CD4-positive, alpha-beta T cell treated with Interleukin-10 for 1 hour (primary cell): ENCODE measurements around the gene TMEM141.
"Not testable (repeated sequence)": the region's sequence is repeated elsewhere in the genome, so short reads cannot be mapped to it uniquely, and the experiment has no call there.

Experiments
- DNase-seq: peaks from one replicate; pipeline ENCODE4 v3.0.0-alpha.2; 2020

The TMEM141 gene

DNA sequence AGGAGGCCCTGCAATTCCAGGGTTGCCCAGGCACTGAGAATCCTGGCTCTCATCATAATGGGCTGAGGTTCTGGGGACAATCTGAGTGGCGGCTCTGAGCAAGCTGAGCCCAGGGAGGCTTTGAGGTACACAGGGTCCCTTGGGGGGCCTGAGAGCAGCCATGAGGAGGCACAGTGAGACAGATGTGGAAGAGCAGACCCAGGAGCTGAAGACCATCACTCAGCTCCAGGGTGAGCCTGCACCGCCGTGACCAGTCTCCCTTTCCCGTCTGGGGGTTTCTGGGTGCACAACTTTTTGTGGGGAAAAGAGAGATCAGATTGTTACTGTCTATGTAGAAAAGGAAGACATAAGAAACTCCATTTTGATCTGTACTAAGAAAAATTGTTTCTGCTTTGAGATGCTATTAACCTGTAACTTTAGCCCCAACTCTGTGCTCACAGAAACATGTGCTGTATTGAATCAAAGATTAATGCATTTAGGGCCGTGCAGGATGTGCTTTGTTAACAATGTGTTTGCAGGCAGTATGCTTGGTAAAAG is 5.2 kb downstream of the TMEM141 start, which contains the start of gene CCDC183:
CCDC183 (plus strand) TSS at position 101 of the 537 bp plus-strand sequence; CDS start at position 161, 60 bp downstream.
- no peak for DNase-seq

DNA sequence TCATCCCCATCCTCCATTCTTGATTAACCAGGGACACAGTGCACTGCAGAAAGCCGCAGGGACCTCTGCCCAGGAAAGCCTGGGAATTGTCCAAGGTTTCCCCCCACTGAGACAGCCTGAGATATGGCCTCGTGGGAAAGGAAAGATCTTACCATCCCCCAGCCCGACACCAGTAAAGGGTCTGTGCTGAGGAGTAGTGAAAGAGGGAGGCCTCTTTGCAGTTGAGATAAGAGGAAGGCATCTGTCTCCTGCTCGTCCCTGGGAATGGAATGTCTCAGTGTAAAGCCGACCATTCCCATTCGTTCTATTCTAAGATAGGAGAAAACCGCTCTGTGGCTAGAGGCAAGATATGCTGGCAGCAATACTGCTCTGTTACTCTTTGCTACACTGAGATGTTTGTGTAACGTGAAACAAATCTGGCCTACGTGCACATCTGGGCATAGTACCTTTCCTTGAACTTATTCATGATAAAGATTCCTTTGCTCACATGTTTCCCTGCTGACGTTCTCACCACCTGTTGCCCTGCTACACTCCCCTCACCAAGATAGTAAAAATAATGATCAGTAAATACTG is 5.7 kb downstream of the TMEM141 start:
- not testable (repeated sequence) for DNase-seq

DNA sequence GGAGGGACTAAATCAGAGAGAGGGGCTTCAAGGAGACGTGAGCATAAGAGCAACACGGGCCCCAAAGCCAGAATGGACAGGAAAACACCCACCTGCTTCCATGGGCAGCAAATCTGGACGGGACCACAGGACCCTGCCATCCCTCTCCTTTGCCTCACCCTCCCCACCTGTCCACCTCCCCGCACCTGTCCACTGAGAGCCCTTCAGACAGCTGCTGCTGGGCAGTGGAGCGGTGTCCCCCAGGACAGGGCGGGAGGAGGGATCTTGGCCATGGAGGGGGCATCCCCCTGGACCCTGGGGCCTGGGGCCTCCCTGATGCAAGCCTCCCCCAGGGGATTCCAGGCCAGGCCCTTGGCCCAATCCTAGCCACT is 7.5 kb downstream of the TMEM141 start:
- DNase-seq = no peak

DNA sequence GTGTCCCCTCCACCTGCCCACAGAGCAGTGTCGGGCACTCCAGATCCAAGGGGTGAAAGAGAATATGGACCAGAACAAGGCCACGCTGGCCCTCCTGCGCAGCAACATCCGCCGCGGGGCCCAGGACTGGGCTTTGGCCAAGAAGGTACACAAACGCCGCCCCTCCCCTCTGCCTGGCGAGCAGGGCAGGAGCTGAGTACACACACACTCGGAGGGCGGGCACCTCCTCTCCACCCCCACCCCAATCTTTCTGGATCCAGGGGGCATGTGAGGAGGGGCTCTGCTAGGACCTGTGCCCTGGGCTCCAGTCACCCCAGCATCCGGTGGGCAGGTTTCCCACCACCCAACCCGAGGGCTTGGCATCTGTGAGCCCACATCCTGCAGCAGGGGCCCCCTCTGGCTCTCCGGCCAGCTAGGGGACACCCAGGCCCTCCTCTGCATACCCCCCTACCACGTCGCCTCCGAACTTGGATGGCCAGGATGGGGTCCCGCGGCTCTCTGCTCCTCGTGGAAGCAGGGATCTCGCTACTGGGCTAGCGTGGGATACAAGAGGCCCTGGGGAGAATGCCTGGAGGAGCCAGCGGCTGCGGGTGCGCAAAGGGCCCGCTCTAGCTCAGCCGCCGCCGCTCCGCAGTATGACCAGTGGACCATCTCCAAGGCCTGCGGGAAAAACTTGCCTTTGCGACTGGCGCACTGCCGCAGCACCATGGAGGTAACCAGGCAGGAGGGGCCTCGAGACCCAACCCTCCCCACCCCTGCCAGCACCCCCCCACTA is 8.1 kb downstream of the TMEM141 start:
- no peak for DNase-seq

DNA sequence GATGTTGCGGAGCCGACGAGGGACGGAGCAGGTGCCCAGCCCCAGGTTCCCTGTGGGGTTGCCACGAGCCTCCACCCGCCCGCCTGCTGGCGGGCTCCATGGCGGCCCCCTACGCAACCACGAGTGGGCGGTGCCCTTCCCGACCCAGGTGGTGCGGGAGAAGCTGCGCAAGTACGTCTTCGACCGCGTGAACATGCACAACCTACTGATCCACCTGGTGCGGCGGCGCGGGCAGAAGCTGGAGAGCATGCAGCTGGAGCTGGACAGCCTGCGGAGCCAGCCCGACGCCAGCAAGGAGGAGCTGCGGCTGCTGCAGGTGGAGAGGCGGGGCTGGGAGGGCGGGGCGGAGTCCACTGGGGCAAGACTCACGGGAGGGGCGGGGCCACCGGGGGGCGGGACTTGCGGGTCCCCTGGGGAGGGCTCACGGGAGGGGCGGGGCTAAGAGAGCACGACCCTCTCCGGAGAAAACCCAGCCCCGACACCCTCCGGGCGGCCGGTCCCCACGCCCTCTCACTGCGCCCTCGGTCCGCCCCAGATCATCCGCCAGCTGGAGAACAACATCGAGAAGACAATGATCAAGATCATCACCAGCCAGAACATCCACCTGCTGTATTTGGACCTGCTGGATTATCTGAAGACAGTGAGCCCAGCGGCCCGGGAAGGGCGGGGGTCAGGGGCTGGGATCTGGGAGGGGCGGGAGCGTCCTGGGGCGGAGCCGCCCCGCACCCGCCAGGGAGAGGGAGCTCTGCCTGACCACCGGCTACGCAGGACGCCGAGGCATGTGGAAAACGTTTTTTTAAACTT is 8.9 kb downstream of the TMEM141 start:
- DNase-seq = peak; percentile 91

DNA sequence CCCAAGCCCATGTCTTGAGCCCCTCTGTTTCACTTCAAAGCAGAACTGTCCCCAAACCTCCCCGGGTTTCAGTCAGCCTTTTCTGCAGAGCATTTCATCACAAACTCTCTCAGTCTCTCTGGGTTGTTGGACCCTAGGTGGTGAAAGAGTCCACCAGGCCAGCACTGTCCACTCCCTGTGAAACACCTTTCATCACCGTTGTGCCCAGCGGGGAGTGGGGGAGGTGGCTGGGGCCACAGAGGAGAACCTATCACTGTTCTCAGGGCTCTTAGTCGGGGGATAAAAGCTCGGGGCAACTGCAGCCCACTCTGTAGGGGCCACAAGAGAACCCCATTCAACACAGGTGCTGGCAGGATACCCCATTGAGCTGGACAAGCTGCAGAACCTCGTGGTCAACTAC is 11.2 kb downstream of the TMEM141 start:
- DNase-seq = no peak

DNA sequence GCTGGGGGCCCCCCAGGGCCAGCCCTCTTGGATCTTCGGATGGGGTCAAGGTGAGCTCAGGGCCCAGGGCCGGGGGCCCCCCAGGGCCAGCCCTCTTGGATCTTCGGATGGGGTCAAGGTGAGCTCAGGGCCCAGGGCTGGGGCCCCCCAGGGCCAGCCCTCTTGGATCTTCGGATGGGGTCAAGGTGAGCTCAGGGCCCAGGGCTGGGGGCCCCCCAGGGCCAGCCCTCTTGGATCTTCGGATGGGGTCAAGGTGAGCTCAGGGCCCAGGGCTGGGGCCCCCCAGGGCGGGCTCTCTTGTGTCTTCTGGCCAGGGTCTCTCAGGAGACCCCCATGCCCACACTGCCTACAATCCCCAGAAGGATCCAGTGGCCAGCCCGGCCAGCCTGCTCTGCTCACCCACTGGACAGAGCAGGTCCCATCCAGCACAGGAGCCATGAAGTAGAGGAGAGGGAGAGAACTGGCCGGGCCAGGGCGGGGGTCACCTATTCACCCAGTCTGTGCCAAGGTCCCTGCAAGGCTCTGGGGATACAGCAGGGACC is 11.9 kb downstream of the TMEM141 start:
- not testable (repeated sequence) for DNase-seq

DNA sequence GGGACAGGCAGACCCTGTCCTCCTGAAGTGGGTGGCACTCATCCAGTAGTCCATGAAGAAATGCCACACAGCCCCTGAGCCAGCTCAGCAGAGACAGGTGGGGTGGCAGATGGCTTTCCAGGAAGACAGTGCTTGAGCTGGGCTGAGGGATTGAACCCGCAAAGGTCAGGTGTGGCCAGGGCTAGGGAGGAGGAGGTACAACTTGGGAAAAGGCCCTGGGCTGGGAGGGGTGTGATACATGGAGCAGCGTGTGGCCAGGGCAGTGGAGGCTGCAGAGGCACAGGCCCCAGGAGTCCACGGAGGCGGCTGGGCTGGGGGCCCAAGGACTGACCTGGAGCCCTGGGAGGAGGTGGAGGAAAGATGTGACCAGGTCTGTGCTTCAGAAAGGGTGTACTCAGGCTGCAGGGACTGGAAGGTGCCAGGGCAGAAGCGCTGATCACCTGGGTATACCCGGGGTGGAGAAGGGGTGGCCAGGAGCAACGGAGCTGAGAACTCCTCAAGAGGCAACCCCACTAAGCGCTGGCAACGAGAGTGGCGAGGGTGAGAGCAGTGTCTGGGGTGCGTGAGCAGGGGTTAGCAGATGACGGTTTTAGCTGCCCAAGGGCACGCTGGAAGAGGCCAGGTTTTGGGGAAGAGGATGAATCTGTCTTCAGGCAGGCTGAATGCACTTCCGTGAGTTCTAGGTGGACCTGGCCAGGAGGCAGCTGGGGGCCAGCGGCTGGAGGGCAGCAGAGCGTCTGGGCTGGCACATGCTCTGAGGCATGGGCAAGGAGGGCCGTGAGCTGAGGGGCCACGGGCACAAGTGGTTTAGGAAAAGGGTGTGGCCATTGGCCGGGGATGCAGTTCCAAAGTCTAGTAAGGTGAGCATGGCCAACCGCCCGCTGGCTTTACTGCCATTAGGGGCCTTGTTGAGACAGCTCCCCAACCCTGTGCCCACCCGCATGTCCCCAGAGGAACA is 12.7 kb downstream of the TMEM141 start:
- DNase-seq = no peak

DNA sequence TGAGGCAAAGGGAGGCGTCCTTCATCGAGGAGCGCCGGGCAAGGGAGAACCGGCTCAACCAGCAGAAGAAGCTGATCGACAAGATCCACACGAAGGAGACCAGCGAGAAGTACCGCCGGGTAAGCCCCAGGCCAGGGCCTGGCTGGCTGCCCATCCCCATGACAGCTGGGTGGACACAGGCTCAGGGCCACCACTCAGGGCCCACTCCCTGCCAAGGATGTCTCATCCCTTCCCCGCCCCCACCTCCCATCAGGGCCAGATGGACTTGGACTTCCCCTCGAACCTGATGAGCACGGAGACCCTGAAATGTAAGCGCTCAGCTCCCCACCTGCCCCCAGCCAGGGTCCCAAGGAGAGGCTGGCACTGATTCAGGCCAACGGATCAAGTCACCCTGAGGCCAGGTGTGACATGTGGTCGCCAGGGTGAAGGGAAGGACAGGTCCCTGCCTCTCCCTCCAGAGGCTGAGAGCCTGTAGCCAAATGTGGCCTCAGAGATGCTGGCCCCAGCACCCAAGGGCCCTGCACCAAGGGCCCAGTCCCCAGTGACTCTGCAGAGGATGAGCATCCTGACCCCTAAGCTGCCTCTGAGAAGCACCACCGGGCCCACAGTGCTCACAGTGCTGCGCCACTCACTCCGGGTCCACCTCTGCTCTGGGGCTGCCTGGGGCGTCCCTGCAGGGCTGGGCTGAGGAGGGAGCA is 13.5 kb downstream of the TMEM141 start:
- DNase-seq = no peak

DNA sequence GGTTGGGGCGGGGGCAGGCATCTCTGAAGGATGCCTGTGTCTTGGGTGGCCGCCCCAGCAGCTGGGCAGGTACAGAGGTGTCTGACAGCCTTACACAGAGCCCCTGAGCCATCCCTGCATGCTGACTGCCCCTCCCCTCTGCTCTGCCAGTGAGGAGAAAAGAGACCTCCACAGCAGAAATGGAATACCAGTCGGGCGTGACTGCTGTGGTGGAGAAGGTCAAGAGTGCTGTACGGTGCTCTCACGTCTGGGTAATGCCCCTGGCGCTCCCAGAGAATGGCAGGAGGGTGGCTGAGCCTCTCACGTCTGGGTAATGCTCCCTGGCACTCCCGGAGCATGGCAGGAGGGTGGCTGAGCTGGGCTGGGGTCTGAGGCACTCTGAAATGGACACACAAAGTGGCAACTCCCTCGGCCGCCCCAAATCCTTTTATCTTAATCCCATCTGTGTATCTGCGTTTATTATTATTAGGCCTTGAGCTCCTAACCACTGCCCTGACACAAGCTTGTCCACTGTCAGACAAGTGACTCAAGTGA is 14.1 kb downstream of the TMEM141 start:
- no peak for DNase-seq

DNA sequence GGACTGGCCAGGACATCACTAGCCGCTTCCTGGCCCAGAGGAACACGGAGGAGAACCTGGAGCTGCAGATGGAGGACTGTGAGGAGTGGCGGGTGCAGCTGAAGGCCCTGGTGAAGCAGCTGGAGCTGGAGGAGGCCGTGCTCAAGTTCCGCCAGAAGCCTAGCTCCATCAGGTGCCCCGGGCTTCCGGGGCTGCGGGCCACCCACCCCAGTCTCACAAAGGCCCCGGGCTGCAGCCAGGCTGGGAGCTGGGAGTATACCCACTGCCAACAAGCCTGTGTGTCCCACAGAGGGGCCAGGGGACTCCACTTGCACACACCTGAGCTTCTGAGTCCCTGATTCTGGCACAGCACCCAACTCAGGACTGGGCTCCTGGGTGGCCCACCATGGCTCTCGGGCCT is 14.9 kb downstream of the TMEM141 start:
- no peak for DNase-seq

DNA sequence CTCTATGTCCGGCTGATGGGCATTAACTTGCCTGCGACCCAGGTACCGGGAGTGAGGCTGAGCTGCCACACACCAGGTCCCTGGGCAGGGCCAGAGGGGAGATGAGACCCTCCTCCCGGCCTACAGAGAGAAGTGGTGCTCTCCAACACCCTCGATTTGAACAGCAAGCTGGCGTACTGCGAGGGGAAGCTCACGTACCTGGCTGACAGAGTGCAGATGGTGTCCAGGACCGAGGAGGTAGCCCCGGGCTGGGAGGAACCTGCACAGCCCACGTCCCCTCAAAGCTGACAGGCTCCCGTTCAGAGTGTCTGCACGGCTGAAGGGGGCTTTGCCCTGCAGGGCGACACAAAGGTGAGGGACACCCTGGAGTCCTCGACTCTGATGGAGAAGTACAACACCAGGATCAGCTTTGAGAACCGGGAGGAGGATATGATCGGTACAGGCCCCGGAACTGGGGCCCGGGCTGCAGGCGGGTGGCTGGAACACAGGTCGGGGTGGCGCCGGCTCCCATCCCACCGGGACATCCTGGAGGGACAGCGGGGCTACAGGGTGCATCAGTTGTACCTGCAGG is 15.6 kb downstream of the TMEM141 start:
- no peak for DNase-seq

DNA sequence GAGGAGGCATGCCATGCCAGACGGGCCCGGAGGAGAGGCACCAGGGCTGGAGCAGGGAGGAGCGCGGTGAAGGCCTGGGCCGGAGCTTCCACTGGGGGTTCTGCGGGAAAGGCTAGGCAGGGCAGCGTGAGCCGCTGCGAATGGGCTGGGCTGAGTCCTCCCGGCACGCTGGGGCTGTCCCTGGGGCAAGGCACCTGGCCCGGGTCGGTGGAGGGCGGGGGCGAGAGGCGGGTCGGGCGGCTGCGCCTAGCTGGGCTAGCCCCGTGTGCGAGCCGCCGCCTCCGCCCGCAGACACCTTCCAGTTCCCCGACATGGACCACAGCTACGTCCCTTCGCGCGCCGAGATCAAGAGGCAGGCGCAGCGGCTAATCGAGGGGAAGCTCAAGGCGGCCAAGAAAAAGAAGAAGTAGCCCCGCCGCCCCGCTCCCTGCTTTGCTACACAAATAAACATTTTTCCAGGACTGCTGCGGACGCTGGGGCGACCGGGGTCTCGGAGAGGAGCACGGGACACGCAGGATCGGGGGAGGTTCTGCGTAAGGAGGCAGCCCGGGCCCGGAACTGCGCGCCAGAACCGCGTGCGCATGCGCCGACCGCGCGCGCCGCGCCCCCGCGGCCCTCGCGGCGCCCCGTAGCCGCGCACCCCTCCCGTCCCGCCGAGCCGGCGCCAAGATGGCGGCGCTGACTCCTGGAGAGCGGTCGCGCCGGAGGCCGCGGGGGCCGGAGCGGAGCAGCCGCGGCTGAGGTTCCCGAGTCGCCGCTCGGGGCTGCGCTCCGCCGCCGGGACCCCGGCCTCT is 16.3 kb downstream of the TMEM141 start, which contains the start of gene RABL6:
RABL6 (plus strand) TSS at position 668 of the 794 bp plus-strand sequence. CDS start 249 bp downstream, outside the sequence.
- peak; percentile 86 for DNase-seq

DNA sequence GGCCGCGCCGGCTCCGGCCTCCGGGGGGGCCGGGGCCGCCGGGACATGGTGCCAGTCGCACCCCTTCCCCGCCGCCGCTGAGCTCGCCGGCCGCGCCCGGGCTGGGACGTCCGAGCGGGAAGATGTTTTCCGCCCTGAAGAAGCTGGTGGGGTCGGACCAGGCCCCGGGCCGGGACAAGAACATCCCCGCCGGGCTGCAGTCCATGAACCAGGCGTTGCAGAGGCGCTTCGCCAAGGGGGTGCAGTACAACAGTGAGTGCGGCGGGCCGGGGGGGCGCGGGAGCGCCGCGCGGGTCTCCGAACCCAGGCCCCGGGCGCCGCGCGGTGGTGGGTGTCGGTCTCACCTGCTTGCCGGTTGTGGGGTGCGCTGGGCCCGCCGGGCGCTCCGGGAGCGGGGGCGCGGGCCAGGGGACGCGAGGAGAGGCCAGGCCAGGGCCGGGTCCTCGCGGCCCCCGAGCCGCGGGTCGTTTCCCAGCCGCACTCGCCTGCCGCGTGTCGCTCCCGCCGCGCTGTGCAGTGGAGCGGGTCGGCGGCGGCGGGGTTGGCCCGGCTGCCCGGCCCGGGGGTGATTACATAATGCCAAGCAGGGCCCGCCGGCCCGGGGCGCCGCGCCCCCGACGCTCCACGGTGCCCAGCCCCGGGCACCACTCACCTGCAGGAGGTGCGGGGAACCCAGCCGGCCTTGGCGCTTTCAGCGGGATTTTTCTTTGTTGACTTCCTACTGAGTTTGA is 17.1 kb downstream of the TMEM141 start:
- DNase-seq = peak; percentile 56

DNA sequence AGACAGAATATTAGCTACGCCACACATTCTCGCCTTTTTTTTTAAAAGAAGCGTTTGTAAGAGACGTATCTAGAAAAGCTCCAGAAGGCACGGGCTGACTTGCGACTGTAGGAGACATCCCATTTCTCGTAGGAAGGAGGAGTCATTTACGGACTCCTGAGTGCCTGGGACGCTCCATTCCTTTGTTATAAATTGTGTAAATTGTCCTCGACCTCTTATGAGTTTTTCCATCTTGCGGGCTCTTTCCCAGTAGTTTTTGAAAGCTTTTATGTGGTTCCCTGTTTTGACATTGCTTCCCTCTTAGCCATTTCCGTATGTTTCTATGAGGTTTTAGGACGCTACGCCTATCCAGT is 17.6 kb downstream of the TMEM141 start:
- no peak for DNase-seq

DNA sequence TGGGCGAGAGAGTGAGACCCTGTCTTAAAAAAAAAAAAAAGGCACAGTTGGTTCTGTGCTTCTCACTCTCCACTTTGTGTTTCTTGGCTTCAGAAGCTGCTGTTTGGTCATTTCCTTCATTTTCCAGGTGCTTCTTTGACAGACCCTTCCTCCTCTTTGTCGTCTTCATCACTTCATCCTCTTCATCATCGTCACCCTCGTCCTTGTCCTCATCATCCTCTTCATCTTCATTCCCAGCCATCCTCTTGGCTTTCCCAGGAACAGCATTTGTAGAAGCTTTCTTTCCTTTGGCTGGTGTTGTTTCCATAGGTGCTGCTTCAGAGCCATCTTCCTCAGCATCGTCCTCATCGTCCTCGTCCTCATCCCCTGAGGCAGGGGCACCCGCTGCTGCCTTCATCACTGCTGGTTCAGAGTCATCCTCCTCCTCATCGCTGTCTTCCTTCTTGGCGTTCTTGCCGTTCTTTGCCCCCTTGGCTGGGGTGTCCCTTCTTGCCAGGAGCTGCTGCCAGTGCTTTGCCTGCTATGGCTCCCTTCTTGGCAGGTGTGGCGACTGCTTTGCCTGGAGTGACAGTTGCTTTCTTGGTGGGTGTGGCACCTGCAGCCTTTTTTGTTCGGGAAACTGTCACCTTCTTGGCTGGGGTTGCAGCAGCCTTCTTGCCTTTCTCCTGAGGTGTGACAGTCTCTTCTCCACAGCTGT is 23.7 kb downstream of the TMEM141 start:
- DNase-seq = no peak

DNA sequence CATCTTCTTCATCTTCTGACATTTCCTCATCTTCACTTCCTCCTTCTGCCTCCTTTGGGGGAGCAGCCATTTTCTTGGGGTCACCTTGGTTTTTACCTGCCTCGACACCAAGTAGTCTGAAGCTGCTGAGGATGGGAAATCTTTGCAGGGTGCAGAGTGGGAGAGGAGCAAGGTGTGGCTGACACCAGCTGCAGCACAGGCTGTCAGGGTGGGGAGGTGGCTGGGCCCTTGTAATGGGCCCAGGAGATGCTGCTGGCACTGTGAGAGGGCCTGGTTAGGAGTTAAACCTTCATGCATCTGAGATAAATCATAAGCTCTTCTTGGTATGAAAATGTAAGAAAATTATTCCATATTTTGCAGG is 24.3 kb downstream of the TMEM141 start:
- no peak for DNase-seq
